Naive thymus-derived CD4-positive, alpha-beta T cell (primary cell): ENCODE results near the gene LRGUK. TPM values are rescaled to one million over a fixed set of nuclear protein-coding genes. Genes with fewer than 3 reads are reported as not detected.
"Not testable (repeated sequence)": the region's sequence is repeated elsewhere in the genome, so short reads cannot be mapped to it uniquely, and the experiment has no call there.

Source experiments
- ATAC-seq: fragments of 150-1000 bp; cut with Tn5 transposase; 2 replicates; pipeline ENCODE4 v1.10.0; 2021; ENCODE audit warnings: mild to moderate bottlenecking, moderate library complexity
- CTCF ChIA-PET: fragments of 350-600 bp; sonication (Branson Sonifier 250); formaldehyde crosslinking; loops from one replicate; lab custom pipeline; 2021; ENCODE audit warnings: antibody characterized with exemption; lab: Charles Lee
- POLR2A ChIA-PET: fragments of 350-600 bp; sonication (Branson Sonifier 250); formaldehyde crosslinking; loops from one replicate; lab custom pipeline; 2021; ENCODE audit warnings: antibody characterized with exemption, inconsistent platforms; lab: Charles Lee
- DNase-seq, 9 donors: peaks; one replicate each; pipeline versions ENCODE4 v3.0.0 to v3.0.0-alpha.2; 2020 to 2022; ENCODE audit warnings: mixed read lengths in 1 of 9
- H3K27ac ChIP-seq: one replicate; pipeline ENCODE4 v1.7.0; 2013; ENCODE audit warnings: mild to moderate bottlenecking, low read depth, low read length, moderate library complexity
- H3K27me3 ChIP-seq, 2 donors: one replicate each; pipeline ENCODE4 v1.7.0; 2013; ENCODE audit warnings: low read length in 2 of 2, mild to moderate bottlenecking in 2 of 2, moderate library complexity in 2 of 2; ENCODE audit not compliant: control insufficient read depth in 2 of 2, insufficient read depth in 2 of 2
- H3K36me3 ChIP-seq, 3 experiments: 1 replicate in 2 of 3; 2 replicates in 1 of 3; pipeline ENCODE4 v1.7.0; 2013; ENCODE audit warnings: low read length in 3 of 3, mild to moderate bottlenecking in 3 of 3, moderate library complexity in 1 of 3; ENCODE audit not compliant: insufficient read depth in 3 of 3, control insufficient read depth in 2 of 3
- H3K4me1 ChIP-seq, 2 donors: one replicate each; pipeline ENCODE4 v1.7.0; 2013; ENCODE audit warnings: low read length in 2 of 2, mild to moderate bottlenecking in 2 of 2, moderate library complexity in 1 of 2; ENCODE audit not compliant: control insufficient read depth in 2 of 2, insufficient read depth in 2 of 2
- H3K4me3 ChIP-seq: 2 replicates; pipeline ENCODE4 v1.7.0; 2013; ENCODE audit warnings: mild to moderate bottlenecking, low read length
- H3K9me3 ChIP-seq, 3 experiments: 1 replicate in 2 of 3; 2 replicates in 1 of 3; pipeline ENCODE4 v1.7.0; 2013; ENCODE audit warnings: low read length in 3 of 3; ENCODE audit not compliant: control insufficient read depth in 2 of 3
- H3K27ac Mint-ChIP-seq, 9 donors: one replicate each; pipeline ENCODE4 v1.8.0; 2020 to 2022; ENCODE audit warnings: mixed read lengths in 9 of 9, mild to moderate bottlenecking in 8 of 9, moderate library complexity in 5 of 9, inconsistent platforms in 2 of 9
- H3K27me3 Mint-ChIP-seq, 5 donors: one replicate each; pipeline ENCODE4 v1.8.0; 2021 to 2022; ENCODE audit warnings: mixed read lengths in 5 of 5, mild to moderate bottlenecking in 1 of 5
- H3K36me3 Mint-ChIP-seq, 5 donors: one replicate each; pipeline ENCODE4 v1.8.0; 2020 to 2022; ENCODE audit warnings: mixed read lengths in 5 of 5, mild to moderate bottlenecking in 3 of 5, inconsistent platforms in 1 of 5
- H3K4me1 Mint-ChIP-seq, 7 donors: one replicate each; pipeline ENCODE4 v1.8.0; 2020 to 2022; ENCODE audit warnings: mixed read lengths in 7 of 7, mild to moderate bottlenecking in 3 of 7, inconsistent platforms in 1 of 7
- H3K4me3 Mint-ChIP-seq, 10 donors: one replicate each; pipeline ENCODE4 v1.8.0; 2020 to 2022; ENCODE audit warnings: mild to moderate bottlenecking in 10 of 10, mixed read lengths in 10 of 10, moderate library complexity in 6 of 10, inconsistent platforms in 2 of 10
- H3K9me3 Mint-ChIP-seq, 11 donors: one replicate each; pipeline ENCODE4 v1.8.0; 2020 to 2022; ENCODE audit warnings: mixed read lengths in 11 of 11, mild to moderate bottlenecking in 4 of 11, inconsistent platforms in 1 of 11, moderate library complexity in 1 of 11
- intact Hi-C, 2 donors: fragments of 100-400 bp; cut with micrococcal nuclease; formaldehyde crosslinking; loops; one replicate each; pipeline ENCODE4 v1.15.1; 2023
- polyA plus RNA-seq, 2 donors: library from polyadenylated mRNA; unstranded; fragments of 300-500 nt; fragmentation: Illumina TruSeq; gene quantifications; one replicate each; pipeline ENCODE4 v1.2.3, GENCODE V29; 2021
- total RNA-seq, 6 experiments: library from RNA in 5 of 6; stranded (reverse) in 5 of 6; gene quantifications; 1 replicate in 5 of 6; 2 replicates in 1 of 6; pipeline ENCODE4 v1.2.3 and lab custom pipeline; 2021 to 2026

The LRGUK gene
- total RNA-seq: 1 to 10 TPM in 1 of 5 experiments, under 1 TPM in 4; 0.22 to 1.0 (median 0.43) TPM
- polyA plus RNA-seq: under 1 TPM in 1 of 2 donors, not detected in 1; 0.30 TPM
- total RNA-seq (lab: John Stamatoyannopoulos, UW): 0.81 reads per million

- H3K27ac ChIP-seq: no peak within 1 kb of the TSS
- peaks cover 15 to 26% (median 18%) of the 10 kb centered on the region in 7 donors for H3K4me1 Mint-ChIP-seq
- H3K27me3 ChIP-seq: no peaks in the 10 kb centered on the region
- H3K36me3 Mint-ChIP-seq: peaks cover 0 to 7% (median 0%) of the 10 kb centered on the region in 5 donors
- peak within 1 kb of the TSS in 3 of 9 donors; percentile 16 to 65 (median 46) for H3K27ac Mint-ChIP-seq
- ChIA-PET POLR2A (no interaction called here), CTCF (interaction anchor here (0.8 kb wide), 1 partner anchor 14 kb away, joined by 5 read pairs; no protein-coding TSS in a partner anchor)
- no peaks in the 10 kb centered on the region for H3K9me3 ChIP-seq
- peaks cover 0 to 3% (median 0%) of the 10 kb centered on the region in 11 donors for H3K9me3 Mint-ChIP-seq
- DNase-seq (peak; percentile 55 to 82 (median 77)), ATAC-seq (peak; percentile 100)
- peak within 1 kb of the TSS; percentile 93 for H3K4me3 ChIP-seq
- H3K36me3 ChIP-seq: no peaks in the 10 kb centered on the region
- peaks cover 20 to 44% (median 23%) of the 10 kb centered on the region in 5 donors for H3K27me3 Mint-ChIP-seq
- peak within 1 kb of the TSS; percentile 80 to 96 (median 88) for H3K4me3 Mint-ChIP-seq
- intact Hi-C loops: loop anchor here (1.0 to 10.0 kb wide), 11 partner anchors 190 to 1850 kb away; partner anchors contain the start of genes NUP205 (in 2 of the 2), AKR1B1 (in 1 of the 2), BPGM (in 1 of the 2) and CHCHD3 (in 1 of the 2)
- H3K4me1 ChIP-seq: peaks cover 3 to 9% of the 10 kb centered on the region in 2 donors
Measured at GRCh38 chr7:134126966-134127848, at the start of gene LRGUK. LRGUK (plus strand) TSS chr7:134127340; CDS start chr7:134127368, 28 bp downstream.

GRCh38 chr7:134077560-134077959, 49.6 kb upstream of the LRGUK start:
- H3K9me3 ChIP-seq, H3K27me3 ChIP-seq, H3K27ac Mint-ChIP-seq, DNase-seq, H3K4me3 ChIP-seq, H3K4me1 Mint-ChIP-seq, H3K36me3 ChIP-seq, H3K27me3 Mint-ChIP-seq, POLR2A ChIA-PET, CTCF ChIA-PET, ATAC-seq, intact Hi-C loops, H3K4me1 ChIP-seq, H3K27ac ChIP-seq, H3K4me3 Mint-ChIP-seq: not testable (repeated sequence)
- H3K9me3 Mint-ChIP-seq: peaks cover 0 to 28% (median 9%) of the 10 kb centered on the region in 11 donors
- peaks cover 12 to 40% (median 28%) of the 10 kb centered on the region in 5 donors for H3K36me3 Mint-ChIP-seq

GRCh38 chr7:134078991-134079390, 48.1 kb upstream of the LRGUK start:
- H3K4me1 Mint-ChIP-seq: peaks cover 0 to 3% (median 0%) of the 10 kb centered on the region in 7 donors

GRCh38 chr7:134081695-134082094, 45.4 kb upstream of the LRGUK start:
- ChIA-PET POLR2A (no interaction called here), CTCF (no interaction called here)
- no peaks in the 10 kb centered on the region for H3K4me1 ChIP-seq
- H3K4me3 ChIP-seq: no peak overlapping the region
- Mint-ChIP-seq H3K4me1 (peaks cover 0 to 3% (median 0%) of the 10 kb centered on the region in 7 donors), H3K27me3 (no peaks in the 10 kb centered on the region), H3K4me3 (no peak overlapping the region), H3K36me3 (peaks cover 0 to 12% (median 3%) of the 10 kb centered on the region in 5 donors), H3K9me3 (peaks cover 0 to 20% (median 4%) of the 10 kb centered on the region in 11 donors), H3K27ac (no peak overlapping the region)
- no peaks in the 10 kb centered on the region for H3K27me3 ChIP-seq
- H3K27ac ChIP-seq: no peak overlapping the region
- intact Hi-C loops: loop anchor here in 1 of 2 donors (5.0 kb wide), 1 partner anchor 1714 kb away; no protein-coding TSS in a partner anchor
- no peaks in the 10 kb centered on the region for H3K36me3 ChIP-seq
- H3K9me3 ChIP-seq: no peaks in the 10 kb centered on the region
- DNase-seq (no peak), ATAC-seq (no peak)

More at GRCh38 chr7:134078991-134079390, 48.1 kb upstream of the LRGUK start:
- H3K9me3 Mint-ChIP-seq: peaks cover 0 to 28% (median 9%) of the 10 kb centered on the region in 11 donors
- no peak overlapping the region for H3K27ac Mint-ChIP-seq
- CTCF ChIA-PET: no interaction called here
- no peaks in the 10 kb centered on the region for H3K27me3 ChIP-seq
- H3K9me3 ChIP-seq: no peaks in the 10 kb centered on the region
- no peak overlapping the region for H3K4me3 Mint-ChIP-seq
- H3K27ac ChIP-seq: no peak overlapping the region
- peaks cover 12 to 34% (median 24%) of the 10 kb centered on the region in 5 donors for H3K36me3 Mint-ChIP-seq
- POLR2A ChIA-PET: no interaction called here
- no peaks in the 10 kb centered on the region for H3K36me3 ChIP-seq
- intact Hi-C loops: no loop called here
- H3K27me3 Mint-ChIP-seq: no peaks in the 10 kb centered on the region
- H3K4me1 ChIP-seq: no peaks in the 10 kb centered on the region
- ATAC-seq (no peak), DNase-seq (no peak)
- H3K4me3 ChIP-seq: no peak overlapping the region

- peaks cover 0 to 9% (median 5%) of the 10 kb centered on the region in 5 donors for H3K36me3 Mint-ChIP-seq
- peaks cover 7 to 39% (median 15%) of the 10 kb centered on the region in 11 donors for H3K9me3 Mint-ChIP-seq
- DNase-seq (no peak), ATAC-seq (peak; percentile 12)
- ChIA-PET POLR2A (no interaction called here), CTCF (no interaction called here)
- no peaks in the 10 kb centered on the region for H3K36me3 ChIP-seq
- no peaks in the 10 kb centered on the region for H3K4me1 ChIP-seq
- no peak overlapping the region for H3K4me3 ChIP-seq
- no peaks in the 10 kb centered on the region for H3K27me3 ChIP-seq
- no peak overlapping the region for H3K27ac ChIP-seq
- H3K4me1 Mint-ChIP-seq: peaks cover 0 to 3% (median 0%) of the 10 kb centered on the region in 7 donors
- intact Hi-C loops: loop anchor here in 1 of 2 donors (5.0 kb wide), 1 partner anchor 1717 kb away; no protein-coding TSS in a partner anchor
- peaks cover 0 to under 1% (median 0%) of the 10 kb centered on the region in 5 donors for H3K27me3 Mint-ChIP-seq
- no peak overlapping the region for H3K4me3 Mint-ChIP-seq
- H3K9me3 ChIP-seq: peaks cover 0 to 12% (median 0%) of the 10 kb centered on the region in 3 experiments
- no peak overlapping the region for H3K27ac Mint-ChIP-seq
Measured at GRCh38 chr7:134083766-134084487, 43.2 kb upstream of the LRGUK start.
